ENCODE measurements around the gene CEMIP. TPM values are rescaled to one million over a fixed set of nuclear protein-coding genes. Genes with fewer than 3 reads are reported as not detected.

The CEMIP gene
- total RNA-seq, 1 experiment from 2014 or later = 3.1 TPM

- Histone ChIP-seq H3K36me3 (ENCODE audit: low read depth, low read length) (no peaks in the 10 kb centered on the region), H3K27me3 (ENCODE audit: low read length) (no peaks in the 10 kb centered on the region), H2AFZ (ENCODE audit: low read length) (no peak overlapping the region), H3K4me3 (ENCODE audit: low read length) (no peak overlapping the region), H3K4me2 (ENCODE audit: low read length) (no peak overlapping the region), H3K4me1 (ENCODE audit: insufficient read depth, low read length) (no peaks in the 10 kb centered on the region), H3F3A (ENCODE audit: low read length, unreplicated experiment) (no peaks in the 10 kb centered on the region), H3K9ac (ENCODE audit: low read length) (no peak overlapping the region), H3K79me2 (ENCODE audit: low read length) (no peaks in the 10 kb centered on the region), H3K9me3 (ENCODE audit: low read length) (no peaks in the 10 kb centered on the region), H3K27ac (ENCODE audit: low read length) (no peak overlapping the region), H4K20me1 (ENCODE audit: low read length) (no peaks in the 10 kb centered on the region), H3K9me2 (replicated peaks; ENCODE audit: low read length) (no peaks in the 10 kb centered on the region)
- no TSS peak for BruUV-seq (replicated peaks)
- intact Hi-C loops (cut with micrococcal nuclease) = no loop called here
- CTCF ChIA-PET = no interaction called here
- POLR2A ChIA-PET (ENCODE audit: unreplicated experiment) = no interaction called here
- TF ChIP-seq EZH2 (IDR thresholded peaks at IDR 0.05; ENCODE audit: low read length, unreplicated experiment) (no peak), EZH2phosphoT487 (IDR thresholded peaks at IDR 0.05; ENCODE audit: borderline replicate concordance, low read length) (no peak)
- DNase-seq (no peak), ATAC-seq (no peak)
Measured at GRCh38 chr15:80878242-80878866, 99.2 kb downstream of the CEMIP start.

GRCh38 chr15:80878867-80879250 lies 99.7 kb downstream of the CEMIP start:
- ChIA-PET CTCF (no interaction called here), POLR2A (ENCODE audit: unreplicated experiment) (no interaction called here)
- Histone ChIP-seq H3K4me1 (ENCODE audit: insufficient read depth, low read length) (no peaks in the 10 kb centered on the region), H3K27ac (ENCODE audit: low read length) (no peak overlapping the region), H3K9me3 (ENCODE audit: low read length) (no peaks in the 10 kb centered on the region), H3K36me3 (ENCODE audit: low read depth, low read length) (no peaks in the 10 kb centered on the region), H4K20me1 (ENCODE audit: low read length) (no peaks in the 10 kb centered on the region), H3K79me2 (ENCODE audit: low read length) (no peaks in the 10 kb centered on the region), H3K9ac (ENCODE audit: low read length) (no peak overlapping the region), H3F3A (ENCODE audit: low read length, unreplicated experiment) (no peaks in the 10 kb centered on the region), H2AFZ (ENCODE audit: low read length) (no peak overlapping the region), H3K4me2 (ENCODE audit: low read length) (no peak overlapping the region), H3K9me2 (replicated peaks; ENCODE audit: low read length) (no peaks in the 10 kb centered on the region), H3K27me3 (ENCODE audit: low read length) (no peaks in the 10 kb centered on the region), H3K4me3 (ENCODE audit: low read length) (no peak overlapping the region)
- intact Hi-C loops (cut with micrococcal nuclease) = no loop called here
- no TSS peak for BruUV-seq (replicated peaks)
- ATAC-seq = no peak
- no peak for DNase-seq
- TF ChIP-seq, protein P1, sequence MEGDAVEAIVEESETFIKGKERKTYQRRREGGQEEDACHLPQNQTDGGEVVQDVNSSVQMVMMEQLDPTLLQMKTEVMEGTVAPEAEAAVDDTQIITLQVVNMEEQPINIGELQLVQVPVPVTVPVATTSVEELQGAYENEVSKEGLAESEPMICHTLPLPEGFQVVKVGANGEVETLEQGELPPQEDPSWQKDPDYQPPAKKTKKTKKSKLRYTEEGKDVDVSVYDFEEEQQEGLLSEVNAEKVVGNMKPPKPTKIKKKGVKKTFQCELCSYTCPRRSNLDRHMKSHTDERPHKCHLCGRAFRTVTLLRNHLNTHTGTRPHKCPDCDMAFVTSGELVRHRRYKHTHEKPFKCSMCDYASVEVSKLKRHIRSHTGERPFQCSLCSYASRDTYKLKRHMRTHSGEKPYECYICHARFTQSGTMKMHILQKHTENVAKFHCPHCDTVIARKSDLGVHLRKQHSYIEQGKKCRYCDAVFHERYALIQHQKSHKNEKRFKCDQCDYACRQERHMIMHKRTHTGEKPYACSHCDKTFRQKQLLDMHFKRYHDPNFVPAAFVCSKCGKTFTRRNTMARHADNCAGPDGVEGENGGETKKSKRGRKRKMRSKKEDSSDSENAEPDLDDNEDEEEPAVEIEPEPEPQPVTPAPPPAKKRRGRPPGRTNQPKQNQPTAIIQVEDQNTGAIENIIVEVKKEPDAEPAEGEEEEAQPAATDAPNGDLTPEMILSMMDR (conservative IDR thresholded peaks at IDR 0.05; ENCODE audit: low read depth, low read length) = no peak
- TF ChIP-seq EZH2 (IDR thresholded peaks at IDR 0.05; ENCODE audit: low read length, unreplicated experiment) = no peak
- no peak for TF ChIP-seq EZH2phosphoT487 (IDR thresholded peaks at IDR 0.05; ENCODE audit: borderline replicate concordance, low read length)

DNA sequence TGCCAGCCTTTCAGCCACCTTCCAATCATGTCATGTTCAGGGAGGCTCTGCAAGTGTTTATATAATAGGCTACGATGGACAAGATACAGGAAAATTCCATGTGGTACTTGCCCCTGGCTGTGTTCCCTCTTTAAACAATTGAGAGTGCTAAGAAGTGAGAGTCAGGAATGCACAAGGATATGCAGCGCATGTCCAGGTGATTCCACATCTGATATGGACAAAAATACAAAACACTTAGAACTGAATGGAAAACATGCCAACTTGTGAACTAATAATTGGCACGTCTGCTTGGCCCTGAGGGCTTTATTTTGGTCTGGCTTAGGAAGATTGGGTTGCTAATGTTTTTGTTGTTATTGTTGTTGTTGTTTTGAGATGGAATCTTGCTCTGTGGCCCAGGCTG lies 100.9 kb downstream of the CEMIP start:
- POLR2A ChIA-PET (ENCODE audit: unreplicated experiment) = no interaction called here
- Histone ChIP-seq H3K79me2 (ENCODE audit: low read length) (no peaks in the 10 kb centered on the region), H4K20me1 (ENCODE audit: low read length) (no peaks in the 10 kb centered on the region), H3K36me3 (ENCODE audit: low read depth, low read length) (no peaks in the 10 kb centered on the region), H3K4me1 (ENCODE audit: insufficient read depth, low read length) (no peaks in the 10 kb centered on the region), H3K4me2 (ENCODE audit: low read length) (no peak overlapping the region), H3K4me3 (ENCODE audit: low read length) (no peak overlapping the region), H3K27me3 (ENCODE audit: low read length) (no peaks in the 10 kb centered on the region), H3K9me3 (ENCODE audit: low read length) (no peaks in the 10 kb centered on the region), H3K9me2 (replicated peaks; ENCODE audit: low read length) (no peaks in the 10 kb centered on the region), H2AFZ (ENCODE audit: low read length) (no peak overlapping the region), H3F3A (ENCODE audit: low read length, unreplicated experiment) (no peaks in the 10 kb centered on the region), H3K9ac (ENCODE audit: low read length) (no peak overlapping the region), H3K27ac (ENCODE audit: low read length) (no peak overlapping the region)
- ATAC-seq (no peak), DNase-seq (no peak)
- CTCF ChIA-PET = no interaction called here
- intact Hi-C loops (cut with micrococcal nuclease) = no loop called here
- no TSS peak for BruUV-seq (replicated peaks)
- TF ChIP-seq, protein P1 (conservative IDR thresholded peaks at IDR 0.05; ENCODE audit: low read depth, low read length) = no peak
- TF ChIP-seq EZH2phosphoT487 (IDR thresholded peaks at IDR 0.05; ENCODE audit: borderline replicate concordance, low read length) = no peak
- TF ChIP-seq EZH2 (IDR thresholded peaks at IDR 0.05; ENCODE audit: low read length, unreplicated experiment) = no peak

All from PC-3 (cell line).